ENCODE data around the gene MAD1L1. TPM values are rescaled to one million over a fixed set of nuclear protein-coding genes. Genes with fewer than 3 reads are reported as not detected.

The MAD1L1 gene
- total RNA-seq, 2 donors from 2014 or later: 39.5 to 79.4 TPM

Other genes starting within 250 kb of the MAD1L1 start
- gene MRM2, start 9.3 kb upstream of the MAD1L1 start, total RNA-seq: 10 to 100 TPM; 30.0 to 34.5 TPM
- 10 to 100 TPM; 31.7 to 65.2 TPM for gene NUDT1, start 9.3 kb upstream of the MAD1L1 start, total RNA-seq
- gene SNX8, start 81.5 kb upstream of the MAD1L1 start, total RNA-seq: 10 to 100 TPM; 28.9 to 34.5 TPM
- gene EIF3B, start 121.9 kb upstream of the MAD1L1 start, total RNA-seq: 100 to 1,000 TPM; 229 to 348 TPM
- 10 to 100 TPM; 29.6 to 31.7 TPM for gene CHST12, start 170.7 kb upstream of the MAD1L1 start, total RNA-seq
- gene GRIFIN, start 243.5 kb upstream of the MAD1L1 start, total RNA-seq: not detected